Activated CD8-positive, alpha-beta memory T cell treated with anti-CD3 and anti-CD28 coated beads, Interleukin-2, amount 10 ng/mL, durations not matched to agents 7 days and 5 days (primary cell): Measurements from ENCODE around the gene ABCG4. TPM values are rescaled to one million over a fixed set of nuclear protein-coding genes. Genes with fewer than 3 reads are reported as not detected.
"Not testable (repeated sequence)": the region's sequence is repeated elsewhere in the genome, so short reads cannot be mapped to it uniquely, and the experiment has no call there.

Experiments used
- ATAC-seq: fragments of 150-1000 bp; cut with Tn5 transposase; one replicate; pipeline ENCODE4 v1.10.0; 2021; ENCODE audit warnings: moderate library complexity
- CTCF ChIA-PET: fragments of 350-600 bp; sonication (Branson Sonifier 250); formaldehyde crosslinking; loops from one replicate; lab custom pipeline; 2021; ENCODE audit warnings: antibody characterized with exemption; lab: Charles Lee
- DNase-seq: peaks from one replicate; pipeline ENCODE4 v3.0.0-alpha.2; 2020
- H3K27ac Mint-ChIP-seq: one replicate; pipeline ENCODE4 v1.8.0; 2021; ENCODE audit warnings: mild to moderate bottlenecking, mixed read lengths
- H3K27me3 Mint-ChIP-seq: one replicate; pipeline ENCODE4 v1.8.0; 2021; ENCODE audit warnings: mixed read lengths
- H3K36me3 Mint-ChIP-seq: one replicate; pipeline ENCODE4 v1.8.0; 2021; ENCODE audit warnings: mild to moderate bottlenecking, mixed read lengths
- H3K4me1 Mint-ChIP-seq: one replicate; pipeline ENCODE4 v1.8.0; 2021; ENCODE audit warnings: mixed read lengths
- H3K4me3 Mint-ChIP-seq: one replicate; pipeline ENCODE4 v1.8.0; 2021; ENCODE audit warnings: mild to moderate bottlenecking, moderate library complexity, mixed read lengths
- H3K9me3 Mint-ChIP-seq: one replicate; pipeline ENCODE4 v1.8.0; 2022; ENCODE audit warnings: low read depth, mixed read lengths
- total RNA-seq, 2 experiments: library from RNA; stranded (reverse); gene quantifications; one replicate each; pipeline ENCODE4 v1.2.3, GENCODE V29; 2021

Gene ABCG4
- total RNA-seq, 2 experiments from 2014 or later = not detected

- Mint-ChIP-seq H3K27ac (no peak overlapping the region), H3K4me3 (no peak overlapping the region), H3K36me3 (no peaks in the 10 kb centered on the region), H3K9me3 (no peaks in the 10 kb centered on the region), H3K4me1 (peaks cover 16% of the 10 kb centered on the region), H3K27me3 (no peaks in the 10 kb centered on the region)
- CTCF ChIA-PET = interaction anchor here (1.1 to 1.2 kb wide), 2 partner anchors 11 to 109 kb away, joined by 3 read pairs; no protein-coding TSS in a partner anchor
- DNase-seq = no peak
- ATAC-seq = no peak
These were observed 17.7 kb downstream of the ABCG4 start for GRCh38 chr11:119166368-119167076.

DNA sequence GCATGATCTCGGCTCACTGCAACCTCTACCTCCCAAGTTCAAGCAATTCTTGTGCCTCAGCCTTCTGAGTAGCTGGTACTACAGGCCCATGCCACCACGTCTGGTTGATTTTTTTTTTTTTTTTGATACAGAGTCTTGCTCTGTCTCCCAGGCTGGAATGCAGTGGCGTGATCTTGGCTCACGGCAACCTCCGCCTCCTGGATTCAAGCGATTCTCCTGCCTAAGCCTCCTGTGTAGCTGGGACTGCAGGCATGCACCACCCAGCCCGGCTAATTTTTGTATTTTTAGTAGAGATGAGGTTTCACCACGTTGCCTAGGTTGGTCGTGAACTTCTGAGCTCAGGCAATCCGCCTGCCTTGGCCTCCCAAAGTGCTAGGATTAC is 18.2 kb downstream of the ABCG4 start:
- H3K9me3 Mint-ChIP-seq, H3K4me3 Mint-ChIP-seq, ATAC-seq, DNase-seq, H3K27me3 Mint-ChIP-seq, H3K27ac Mint-ChIP-seq, H3K36me3 Mint-ChIP-seq: not testable (repeated sequence)
- peaks cover 16% of the 10 kb centered on the region for H3K4me1 Mint-ChIP-seq
- CTCF ChIA-PET = interaction anchor here (1.1 to 1.2 kb wide), 2 partner anchors 11 to 109 kb away, joined by 3 read pairs; no protein-coding TSS in a partner anchor

DNA sequence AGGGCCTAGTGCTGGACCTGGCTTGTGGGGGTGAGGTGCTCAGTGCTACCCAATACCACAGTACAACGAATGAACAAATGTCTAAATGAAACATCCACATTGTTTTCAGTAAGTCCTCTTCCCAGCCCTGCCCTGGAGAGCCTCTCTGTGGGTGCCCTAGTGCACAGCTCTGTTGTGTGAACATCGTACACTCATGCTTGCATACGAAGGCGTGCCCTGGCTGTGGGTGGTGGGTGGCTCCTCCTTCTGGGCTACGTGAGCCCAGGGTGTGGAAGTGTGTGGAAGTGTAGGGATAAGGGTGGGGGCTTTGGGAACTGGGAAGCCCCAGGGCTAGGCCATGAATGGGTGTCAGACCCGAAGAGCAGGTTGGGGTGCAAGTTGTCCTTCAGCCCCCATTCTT is 19.1 kb downstream of the ABCG4 start:
- Mint-ChIP-seq H3K4me3 (peak overlapping the region; percentile 51), H3K36me3 (no peaks in the 10 kb centered on the region), H3K27me3 (no peaks in the 10 kb centered on the region), H3K9me3 (no peaks in the 10 kb centered on the region), H3K27ac (peak overlapping the region; percentile 53), H3K4me1 (peaks cover 20% of the 10 kb centered on the region)
- no peak for ATAC-seq
- DNase-seq = no peak
- CTCF ChIA-PET = interaction anchor here (1.2 to 2.0 kb wide), 2 partner anchors 110 to 156 kb away, joined by 3 to 13 read pairs; no protein-coding TSS in a partner anchor

DNA sequence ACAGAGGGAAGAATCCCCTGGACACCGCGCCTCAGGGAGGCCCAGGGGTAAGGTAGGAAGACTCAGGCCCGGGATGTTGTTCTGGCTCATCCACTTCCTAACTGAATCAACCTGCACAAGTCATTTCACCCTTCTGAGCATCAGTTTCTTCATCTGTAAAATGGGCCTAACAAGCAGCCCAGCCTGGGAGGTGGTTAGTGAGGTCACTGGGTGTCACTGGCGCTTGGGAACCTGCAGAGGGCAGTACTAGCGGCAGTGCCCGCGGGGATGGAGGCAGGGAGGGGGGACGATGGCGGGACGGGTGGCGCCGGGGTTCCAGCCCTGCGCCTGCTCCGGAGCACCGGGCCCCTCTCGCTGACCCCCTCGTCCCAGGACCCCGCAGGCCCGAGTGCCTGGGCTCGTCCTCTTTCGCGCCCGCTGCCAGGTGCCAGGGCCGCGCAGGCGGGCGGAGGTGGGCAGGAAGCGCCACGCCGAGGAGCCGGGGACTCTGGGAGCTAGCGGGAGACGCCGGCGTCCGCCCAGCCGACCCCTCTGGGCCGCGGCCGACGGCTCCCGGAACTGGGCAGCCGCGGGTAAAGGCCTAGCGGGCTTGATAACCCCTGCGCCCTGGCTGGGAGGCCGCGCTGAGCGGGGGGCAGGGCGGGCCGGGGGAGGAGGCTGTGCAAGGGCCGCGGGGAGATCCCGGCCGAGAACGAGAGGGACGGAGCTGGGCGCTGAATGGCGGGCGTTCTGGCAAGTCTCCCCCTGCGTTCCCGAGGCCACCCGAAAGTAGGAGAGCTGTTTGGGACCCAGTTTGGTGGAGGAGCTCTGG is 19.8 kb downstream of the ABCG4 start, which contains the start of gene NLRX1:
Gene NLRX1, plus strand, starts transcription at position 255 of the 811 bp plus-strand sequence. CDS start 2,679 bp downstream, outside the sequence.
- peaks cover 20% of the 10 kb centered on the region for H3K4me1 Mint-ChIP-seq
- no peaks in the 10 kb centered on the region for H3K27me3 Mint-ChIP-seq
- CTCF ChIA-PET = interaction anchor here (0.7 to 3.4 kb wide), 33 partner anchors 9 to 187 kb away, joined by 3 to 25 read pairs (median 4); partner anchors contain the start of genes C2CD2L, CBL, NHERF4 and RNF26
- H3K36me3 Mint-ChIP-seq = no peaks in the 10 kb centered on the region
- H3K4me3 Mint-ChIP-seq = peak within 1 kb of the TSS; percentile 85
- ATAC-seq (peak; percentile 95), DNase-seq (peak; percentile 91)
- H3K27ac Mint-ChIP-seq = peak within 1 kb of the TSS; percentile 91
- H3K9me3 Mint-ChIP-seq = no peaks in the 10 kb centered on the region

DNA sequence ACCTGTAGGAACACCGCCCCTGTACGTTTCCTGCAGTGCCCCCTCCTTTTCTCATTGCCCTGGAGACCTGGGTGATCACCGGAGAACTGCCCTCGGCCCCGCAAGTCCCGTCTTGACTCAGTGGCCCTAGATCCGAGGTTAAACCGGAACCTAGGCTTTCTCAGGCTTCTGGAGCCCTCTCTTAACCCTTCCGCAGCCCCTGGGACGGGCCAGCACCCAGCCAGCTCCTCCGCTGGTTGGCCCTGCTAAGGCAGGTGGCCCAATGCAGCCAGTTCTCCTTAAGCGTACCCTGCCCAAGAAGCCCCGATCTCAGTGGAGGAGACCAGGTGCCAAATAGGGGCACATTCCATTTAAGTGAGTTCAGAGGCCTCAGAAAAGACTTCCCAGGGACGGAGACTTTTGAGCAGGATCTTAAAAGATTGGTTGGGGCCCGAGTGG is 20.4 kb downstream of the ABCG4 start:
- DNase-seq (peak; percentile 66), ATAC-seq (peak; percentile 47)
- no peaks in the 10 kb centered on the region for H3K9me3 Mint-ChIP-seq
- peaks cover 20% of the 10 kb centered on the region for H3K4me1 Mint-ChIP-seq
- no peaks in the 10 kb centered on the region for H3K27me3 Mint-ChIP-seq
- peaks cover 2% of the 10 kb centered on the region for H3K36me3 Mint-ChIP-seq
- CTCF ChIA-PET = interaction anchor here (0.7 to 3.4 kb wide), 34 partner anchors 8 to 406 kb away, joined by 3 to 25 read pairs (median 4); partner anchors contain the start of genes C2CD2L, CBL, NHERF4 and RNF26
- H3K27ac Mint-ChIP-seq = peak overlapping the region; percentile 91
- peak overlapping the region; percentile 85 for H3K4me3 Mint-ChIP-seq

- Mint-ChIP-seq H3K4me1 (peaks cover 26% of the 10 kb centered on the region), H3K36me3 (peaks cover 5% of the 10 kb centered on the region)
- CTCF ChIA-PET = interaction anchor here (1.6 kb wide), 1 partner anchor 33 kb away, joined by 6 read pairs; the partner anchor contains the start of gene CBL
These were observed 23.7 kb downstream of the ABCG4 start for GRCh38 chr11:119172513-119172912.

GRCh38 chr11:119173453-119173852 is 24.6 kb downstream of the ABCG4 start:
- no peaks in the 10 kb centered on the region for H3K9me3 Mint-ChIP-seq
- CTCF ChIA-PET = interaction anchor here (1.9 kb wide), 1 partner anchor 23 kb away, joined by 7 read pairs; no protein-coding TSS in a partner anchor
- ATAC-seq = no peak

More at GRCh38 chr11:119172513-119172912, 23.7 kb downstream of the ABCG4 start:
- no peak overlapping the region for H3K27ac Mint-ChIP-seq
- DNase-seq (no peak), ATAC-seq (no peak)
- H3K4me3 Mint-ChIP-seq = no peak overlapping the region
- H3K9me3 Mint-ChIP-seq = no peaks in the 10 kb centered on the region
- no peaks in the 10 kb centered on the region for H3K27me3 Mint-ChIP-seq

GRCh38 chr11:119175493-119176077 is 26.7 kb downstream of the ABCG4 start:
- no peaks in the 10 kb centered on the region for H3K27me3 Mint-ChIP-seq
- peaks cover 24% of the 10 kb centered on the region for H3K4me1 Mint-ChIP-seq
- peaks cover 8% of the 10 kb centered on the region for H3K36me3 Mint-ChIP-seq
- ATAC-seq = no peak
- CTCF ChIA-PET = interaction anchor here (0.8 kb wide), 1 partner anchor 125 kb away, joined by 3 read pairs; no protein-coding TSS in a partner anchor
- H3K27ac Mint-ChIP-seq = no peak overlapping the region
- no peak for DNase-seq
- H3K9me3 Mint-ChIP-seq = no peaks in the 10 kb centered on the region
- no peak overlapping the region for H3K4me3 Mint-ChIP-seq

More at GRCh38 chr11:119173453-119173852, 24.6 kb downstream of the ABCG4 start:
- H3K4me1 Mint-ChIP-seq = peaks cover 32% of the 10 kb centered on the region
- H3K36me3 Mint-ChIP-seq = peaks cover 5% of the 10 kb centered on the region
- no peak overlapping the region for H3K27ac Mint-ChIP-seq
- no peak overlapping the region for H3K4me3 Mint-ChIP-seq
- DNase-seq = no peak
- no peaks in the 10 kb centered on the region for H3K27me3 Mint-ChIP-seq

DNA sequence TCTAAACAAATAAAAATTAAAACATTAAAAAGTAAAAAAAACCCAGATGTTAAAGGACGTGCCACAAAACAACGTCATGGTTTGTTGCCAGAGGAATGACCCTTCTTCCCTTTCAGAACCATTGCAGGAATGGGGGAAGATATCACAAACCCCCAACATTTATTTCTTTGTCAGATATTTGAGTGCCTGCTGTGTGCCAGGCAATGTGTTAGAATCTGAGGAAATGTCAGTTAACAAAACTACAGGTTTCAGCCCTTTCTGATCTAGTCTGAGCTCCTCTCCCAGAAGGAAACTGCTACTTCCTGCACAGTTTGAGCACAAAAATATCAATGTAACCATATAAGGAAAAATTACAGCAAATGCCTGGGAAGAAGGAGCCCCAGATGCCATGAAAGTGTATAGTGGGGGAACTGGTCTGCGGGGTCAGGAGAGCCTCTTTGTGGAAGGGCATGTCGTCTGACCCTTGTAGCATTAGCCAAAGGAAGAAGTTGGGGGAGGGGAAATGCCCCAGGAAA is 29.4 kb downstream of the ABCG4 start:
- Mint-ChIP-seq H3K9me3 (no peaks in the 10 kb centered on the region), H3K36me3 (peaks cover 8% of the 10 kb centered on the region), H3K27ac (peak overlapping the region; percentile 71), H3K27me3 (no peaks in the 10 kb centered on the region), H3K4me3 (no peak overlapping the region), H3K4me1 (peaks cover 20% of the 10 kb centered on the region)
- ATAC-seq (no peak), DNase-seq (no peak)
- CTCF ChIA-PET = interaction anchor here (0.7 to 2.6 kb wide), 6 partner anchors 9 to 160 kb away, joined by 3 to 12 read pairs (median 4); partner anchors contain the start of gene NLRX1

DNA sequence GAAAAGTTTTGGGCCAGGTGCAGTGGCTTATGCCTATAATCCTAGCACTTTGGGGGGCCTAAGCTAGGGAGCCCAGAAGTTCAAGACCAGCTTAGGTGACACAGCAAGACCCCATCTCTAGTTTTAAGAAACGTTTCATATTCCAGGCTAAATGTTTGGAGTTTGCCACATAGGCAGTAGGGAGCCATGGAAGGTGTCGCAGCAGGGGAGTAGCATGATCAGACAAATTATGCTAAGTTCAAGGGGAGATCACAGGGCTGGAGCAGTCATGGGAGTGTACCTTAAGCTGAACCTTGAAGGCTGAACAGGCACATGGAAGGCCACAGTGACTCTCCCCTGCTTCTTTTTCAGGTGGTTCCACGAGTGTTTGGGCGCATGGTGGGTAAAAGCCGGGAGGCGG is 30.5 kb downstream of the ABCG4 start:
- H3K4me1 Mint-ChIP-seq = peaks cover 20% of the 10 kb centered on the region
- no peak overlapping the region for H3K4me3 Mint-ChIP-seq
- H3K27ac Mint-ChIP-seq = no peak overlapping the region
- no peaks in the 10 kb centered on the region for H3K27me3 Mint-ChIP-seq
- ATAC-seq = no peak
- CTCF ChIA-PET = interaction anchor here (2.6 kb wide), 1 partner anchor 34 kb away, joined by 6 read pairs; no protein-coding TSS in a partner anchor
- peaks cover 6% of the 10 kb centered on the region for H3K36me3 Mint-ChIP-seq
- no peaks in the 10 kb centered on the region for H3K9me3 Mint-ChIP-seq
- no peak for DNase-seq

GRCh38 chr11:119179983-119180382 is 31.1 kb downstream of the ABCG4 start:
- Mint-ChIP-seq H3K27ac (no peak overlapping the region), H3K27me3 (no peaks in the 10 kb centered on the region), H3K9me3 (no peaks in the 10 kb centered on the region), H3K4me3 (no peak overlapping the region), H3K36me3 (peaks cover 6% of the 10 kb centered on the region), H3K4me1 (peaks cover 20% of the 10 kb centered on the region)
- CTCF ChIA-PET = interaction anchor here (1.2 to 2.6 kb wide), 3 partner anchors 11 to 34 kb away, joined by 4 to 6 read pairs (median 5); no protein-coding TSS in a partner anchor
- DNase-seq = no peak
- no peak for ATAC-seq
